HG02885 (cell line): ENCODE data around the gene CAMK2B.

Experiments
- ATAC-seq: cut with Tn5 transposase; IDR thresholded peaks from one replicate; pipeline ENCODE4 v1.9.1; 2021; ENCODE audit warnings: mild to moderate bottlenecking; ENCODE audit not compliant: unreplicated experiment, poor library complexity

The CAMK2B gene

GRCh38 chr7:44289341-44290251 lies 35.8 kb downstream of the CAMK2B start:
- no peak for ATAC-seq

DNA sequence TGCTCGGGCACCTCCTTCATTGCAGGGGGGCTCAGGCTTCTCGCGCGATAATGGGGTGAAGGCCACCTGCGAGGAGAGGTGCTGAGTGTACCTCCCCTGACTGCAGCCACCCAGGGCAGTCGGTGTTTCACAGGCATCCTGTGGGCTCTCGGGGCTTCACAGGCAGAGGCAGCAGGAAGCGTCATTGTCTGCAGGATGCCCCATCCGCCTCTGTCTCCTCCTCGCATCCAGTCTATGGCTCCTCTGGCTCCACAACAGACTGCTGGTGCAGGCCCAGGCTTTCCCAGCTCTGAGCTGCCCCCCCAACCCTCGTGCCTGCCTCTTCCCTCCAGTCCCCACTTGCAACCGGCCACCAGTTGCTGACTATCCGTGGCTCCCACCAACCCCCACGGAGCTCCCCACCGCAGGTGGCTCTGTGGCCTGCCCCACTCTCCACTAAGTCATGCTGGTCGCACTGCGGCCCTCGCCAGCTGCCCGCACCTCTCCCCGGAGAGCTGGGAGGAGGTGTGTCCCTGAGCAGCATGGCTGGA lies 36.5 kb downstream of the CAMK2B start:
- no peak for ATAC-seq

DNA sequence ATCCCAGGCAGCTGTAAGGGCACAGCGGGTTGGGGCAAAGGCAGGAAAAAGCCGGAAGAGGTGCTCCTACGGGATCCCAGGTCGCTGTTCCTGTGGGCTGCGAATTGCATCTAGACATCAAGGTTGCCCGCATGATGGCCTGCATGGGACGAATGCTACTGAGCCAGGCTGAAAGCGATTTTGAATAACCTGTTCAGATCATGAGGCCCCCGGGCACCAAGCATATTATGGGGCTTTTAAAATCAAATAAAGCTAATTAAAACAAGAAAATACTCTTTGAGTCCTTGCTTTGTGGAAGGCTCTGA lies 37.1 kb downstream of the CAMK2B start:
- ATAC-seq, result no peak

GRCh38 chr7:44287488-44288380 lies 37.7 kb downstream of the CAMK2B start:
- no peak for ATAC-seq

- no peak for ATAC-seq
Observed at GRCh38 chr7:44286618-44287487, 38.5 kb downstream of the CAMK2B start.

GRCh38 chr7:44286182-44286617 lies 39.2 kb downstream of the CAMK2B start:
- ATAC-seq, result no peak

- no peak for ATAC-seq
Observed at GRCh38 chr7:44285561-44285960, 39.8 kb downstream of the CAMK2B start.

DNA sequence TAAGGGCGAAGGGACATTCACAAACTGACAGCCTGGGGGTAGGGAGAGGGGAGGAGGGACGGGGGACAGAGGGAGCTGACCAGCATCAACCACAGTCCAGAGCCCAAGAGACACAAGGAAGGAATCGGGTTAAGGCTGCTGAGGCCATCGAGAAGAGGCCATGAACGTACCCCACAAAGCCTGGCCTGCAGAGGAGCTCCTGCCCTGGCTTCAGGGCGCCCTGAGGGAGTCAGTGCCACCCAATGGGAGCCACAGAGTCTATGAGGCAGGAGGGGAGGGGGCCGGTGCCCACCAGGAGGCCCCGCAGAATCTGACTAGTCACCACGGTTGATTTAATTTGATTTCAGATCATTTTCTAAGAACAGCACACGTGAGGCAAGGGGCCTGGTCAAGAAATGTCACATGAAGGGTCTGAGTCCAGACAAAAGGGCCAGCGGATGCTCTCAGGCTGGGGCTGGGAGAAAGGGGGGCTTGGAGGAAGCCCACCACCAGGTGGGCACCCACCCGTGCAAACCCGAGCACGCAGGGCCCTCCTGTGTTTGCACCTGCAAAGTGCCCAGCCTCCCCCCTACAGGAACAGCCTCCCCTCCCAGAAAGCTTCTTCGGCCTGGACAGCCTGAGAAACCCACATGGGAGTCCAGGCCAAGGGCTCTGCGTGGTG lies 40.4 kb downstream of the CAMK2B start:
- ATAC-seq, result no peak

DNA sequence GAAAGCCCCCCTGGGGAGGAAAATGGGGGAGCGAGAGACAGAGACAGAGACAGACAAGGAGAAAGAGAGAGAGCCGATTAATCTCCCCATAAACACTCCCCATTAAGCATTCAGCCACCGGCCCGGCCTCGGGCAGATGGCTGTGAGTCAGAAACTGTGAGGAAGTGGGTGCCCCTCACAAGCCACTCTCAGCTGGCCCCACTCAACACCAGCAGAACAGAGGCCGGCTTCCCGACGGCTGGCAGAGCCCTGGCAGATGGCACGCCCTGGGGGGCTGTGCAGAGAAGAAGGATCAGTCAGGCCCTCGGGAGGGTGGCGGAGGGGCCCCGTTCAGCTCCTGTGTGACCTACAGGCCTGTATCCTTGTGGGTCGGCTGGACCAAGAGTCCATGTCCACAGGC lies 41.2 kb downstream of the CAMK2B start:
- ATAC-seq, result no peak

GRCh38 chr7:44283381-44284211 lies 41.8 kb downstream of the CAMK2B start:
- no peak for ATAC-seq

DNA sequence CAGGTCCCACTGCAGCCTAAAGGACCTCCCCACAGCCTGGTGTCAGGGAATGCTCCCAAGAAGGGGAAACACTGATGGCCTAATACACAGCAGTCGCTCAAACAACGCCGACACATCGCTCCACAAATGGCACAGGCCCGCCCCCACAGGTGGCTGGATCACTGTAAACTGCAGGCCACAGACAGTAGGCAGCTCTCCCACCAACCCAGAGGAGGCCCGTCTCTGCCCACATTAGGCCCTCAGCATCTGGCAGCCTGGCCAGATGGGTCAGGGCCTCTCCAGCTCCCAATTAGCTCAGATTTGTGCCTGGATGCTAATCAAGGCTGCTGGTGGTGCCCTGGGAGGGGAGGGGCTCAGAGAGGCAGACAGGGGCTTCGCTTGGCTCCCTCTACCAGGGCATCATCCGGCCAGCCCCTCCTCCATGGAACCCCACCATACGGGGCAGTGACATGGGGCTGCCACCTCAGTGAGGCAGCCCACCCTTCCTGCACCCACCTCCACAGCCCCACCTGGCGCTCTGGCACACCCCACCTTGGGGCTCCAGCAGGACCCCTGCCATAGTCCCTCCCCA lies 42.7 kb downstream of the CAMK2B start:
- ATAC-seq, result no peak

GRCh38 chr7:44281811-44282600 lies 43.4 kb downstream of the CAMK2B start:
- ATAC-seq, result no peak

DNA sequence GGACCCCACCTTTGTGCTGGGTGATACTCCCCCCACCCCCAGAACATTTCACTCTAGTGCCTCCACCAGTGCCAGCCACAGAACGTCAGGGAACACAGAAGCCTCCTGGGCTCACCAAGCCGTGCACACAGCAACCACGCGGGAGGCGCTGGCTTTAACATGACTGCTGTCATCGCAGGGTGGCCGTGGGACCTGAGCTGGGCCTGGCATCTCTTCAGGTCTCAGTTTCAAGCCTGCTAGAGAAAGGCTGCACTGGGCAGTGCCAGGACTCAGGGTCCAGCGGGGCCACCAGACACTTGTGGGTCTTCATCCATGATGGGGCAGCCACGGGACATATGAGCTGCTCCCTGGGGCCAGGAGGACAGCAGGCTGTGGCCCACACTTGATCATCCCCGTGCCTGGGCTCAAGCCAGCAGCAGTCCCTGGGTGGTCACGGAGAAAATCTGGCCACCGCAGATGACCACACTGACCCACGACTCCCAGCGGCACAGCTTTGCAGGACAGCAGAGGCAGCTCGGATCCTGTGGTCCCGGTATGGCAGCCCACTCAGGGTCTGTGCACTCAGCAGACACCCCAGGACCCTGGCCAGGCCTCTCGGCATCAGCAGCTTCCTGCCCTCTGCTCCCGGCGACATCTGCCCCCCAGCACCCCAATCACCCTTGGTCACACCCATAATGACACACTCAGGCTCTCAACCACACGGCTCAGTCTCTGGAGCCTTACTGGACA lies 44.2 kb downstream of the CAMK2B start:
- ATAC-seq, result no peak

DNA sequence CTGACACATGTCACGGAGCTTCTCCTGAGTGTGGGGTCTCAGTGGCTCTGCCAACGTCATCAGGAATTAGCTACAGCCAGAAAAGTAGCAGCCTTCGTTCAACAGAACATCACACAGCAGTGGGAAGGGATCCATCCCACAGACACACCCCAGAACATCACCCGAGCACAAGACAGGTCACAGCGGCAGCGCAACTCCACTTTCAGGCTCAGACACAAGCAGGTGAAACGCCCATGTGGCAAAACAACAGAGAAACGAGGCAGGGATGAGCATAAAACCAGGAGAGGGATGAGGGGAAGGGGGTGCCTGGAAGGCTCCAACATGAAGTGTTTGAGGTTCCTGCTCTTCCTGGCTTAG lies 44.8 kb downstream of the CAMK2B start:
- ATAC-seq, result no peak

DNA sequence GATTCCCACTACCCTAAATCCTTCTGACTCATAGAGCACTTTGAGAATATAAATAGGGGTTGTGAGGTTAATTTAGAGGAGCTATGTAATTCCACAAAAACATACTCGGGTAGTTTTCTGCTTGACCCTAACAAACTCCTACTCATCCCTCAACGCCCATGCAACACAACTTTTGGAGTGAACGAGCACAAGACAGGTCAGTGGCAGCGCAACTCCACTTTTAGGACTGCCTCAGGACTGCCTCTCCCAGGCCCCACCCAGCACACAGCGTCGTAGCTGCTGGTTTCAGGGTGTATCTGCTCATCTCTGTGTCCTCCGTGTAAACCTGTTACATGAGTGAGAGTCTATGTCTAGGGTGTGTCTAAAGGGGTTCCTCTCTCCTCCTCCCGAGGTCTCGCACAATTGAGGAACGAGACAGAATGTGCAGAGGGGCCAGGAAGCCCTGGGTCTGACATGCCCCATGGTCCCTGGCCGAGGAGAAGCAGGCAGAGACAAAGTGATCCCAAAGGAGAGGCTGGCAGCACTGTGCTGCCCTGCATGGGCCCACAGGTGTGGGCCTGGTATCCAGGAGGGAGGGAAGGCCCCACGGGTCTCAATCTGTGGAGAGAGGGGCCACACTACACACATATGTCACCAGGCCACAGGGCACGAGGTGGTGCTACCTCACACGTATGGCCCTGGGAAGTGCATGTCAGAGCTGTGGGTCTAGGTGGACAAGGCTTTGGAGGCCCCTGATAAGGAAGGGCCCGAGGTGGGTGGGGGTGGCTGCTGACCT lies 45.5 kb downstream of the CAMK2B start:
- no peak for ATAC-seq

DNA sequence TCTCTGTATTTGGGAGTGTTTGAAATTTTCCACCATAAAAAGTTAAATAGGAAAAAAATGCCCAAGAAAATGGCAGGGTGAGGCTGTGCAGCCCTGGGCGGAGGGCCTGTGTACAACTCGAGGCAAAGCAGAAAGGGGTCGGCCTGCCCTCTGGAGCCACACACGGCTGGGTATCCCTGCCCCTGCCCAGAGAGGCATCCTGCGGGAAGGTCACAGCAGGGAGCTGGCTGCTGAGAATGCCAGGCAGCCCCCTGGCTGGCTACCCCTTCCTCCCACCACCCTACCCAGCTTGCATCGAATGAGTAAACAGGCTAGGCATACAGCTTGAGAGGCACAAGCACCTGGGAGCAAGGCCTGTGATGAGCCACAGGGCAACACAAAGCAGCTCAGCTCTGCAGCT lies 46.1 kb downstream of the CAMK2B start:
- no peak for ATAC-seq
